ENCODE results near the gene UBE3A.

The UBE3A gene

DNA sequence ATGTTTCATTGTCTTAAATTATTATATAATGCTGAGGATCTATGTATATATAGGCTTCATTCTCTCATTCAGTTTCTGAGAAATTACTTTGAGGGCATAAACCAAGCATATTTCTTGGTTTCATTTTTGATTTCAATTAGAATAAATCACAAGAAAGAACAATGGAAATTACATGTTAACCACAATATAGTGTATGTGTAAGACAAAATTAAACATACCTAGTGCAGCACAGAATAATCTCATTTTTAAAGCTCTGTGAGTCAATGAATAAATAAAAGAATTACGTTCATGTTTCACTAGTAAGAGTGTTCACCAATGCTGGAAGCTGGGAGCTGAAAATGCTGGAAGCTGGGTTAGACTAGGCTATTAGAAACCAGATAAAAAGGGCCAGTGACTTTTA, 72.8 kb downstream of the UBE3A start:
- Histone ChIP-seq H3K27ac (no peak overlapping the region), H3K36me3 (replicated peaks) (no peaks in the 10 kb centered on the region), H3K4me3 (ENCODE audit: low read depth, low read length) (no peak overlapping the region), H3K27me3 (replicated peaks) (no peaks in the 10 kb centered on the region)
- DNase-seq: no peak
- in situ Hi-C loops (cut with HindIII; ENCODE audit: low pct_ligation_motif_present, low sequenced_read_pairs): no loop called here
- TF ChIP-seq CTCF (IDR thresholded peaks at IDR 0.05; ENCODE audit: low read depth, low read length, missing control alignments): no peak

GRCh38 chr15:25362545-25362944, 76.3 kb downstream of the UBE3A start:
- TF ChIP-seq CTCF (IDR thresholded peaks at IDR 0.05; ENCODE audit: low read depth, low read length, missing control alignments): no peak
- in situ Hi-C loops (cut with HindIII; ENCODE audit: low pct_ligation_motif_present, low sequenced_read_pairs): no loop called here
- Histone ChIP-seq H3K36me3 (replicated peaks) (peaks cover 3% of the 10 kb centered on the region), H3K4me3 (ENCODE audit: low read depth, low read length) (no peak overlapping the region), H3K27me3 (replicated peaks) (no peaks in the 10 kb centered on the region), H3K27ac (no peak overlapping the region)
- DNase-seq: no peak

DNA sequence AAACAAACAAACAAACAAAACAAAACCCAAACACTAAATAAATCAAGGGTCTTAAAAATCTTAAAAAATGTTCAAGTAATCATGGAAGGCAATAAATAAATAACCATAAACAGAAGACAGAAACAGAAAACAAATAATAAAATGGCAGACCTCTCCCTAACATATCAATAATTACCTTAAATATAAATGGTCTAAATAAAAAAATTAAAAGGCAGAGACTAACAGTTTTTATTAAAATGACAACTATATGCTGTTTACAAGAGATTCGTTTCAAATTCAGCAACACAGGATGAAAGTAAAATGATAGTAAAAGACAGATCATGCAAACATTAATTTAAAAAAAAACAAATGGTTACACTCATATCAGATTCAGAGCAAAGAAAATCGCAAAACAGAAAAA, 91.1 kb downstream of the UBE3A start:
- Histone ChIP-seq H3K36me3 (replicated peaks) (no peaks in the 10 kb centered on the region), H3K27me3 (replicated peaks) (no peaks in the 10 kb centered on the region), H3K27ac (no peak overlapping the region)

GRCh38 chr15:25346371-25346770, 92.5 kb downstream of the UBE3A start:
- Histone ChIP-seq H3K4me3 (ENCODE audit: low read depth, low read length) (no peak overlapping the region), H3K36me3 (replicated peaks) (no peaks in the 10 kb centered on the region), H3K27ac (no peak overlapping the region), H3K27me3 (replicated peaks) (no peaks in the 10 kb centered on the region)
- no peak for TF ChIP-seq CTCF (IDR thresholded peaks at IDR 0.05; ENCODE audit: low read depth, low read length, missing control alignments)
- in situ Hi-C loops (cut with HindIII; ENCODE audit: low pct_ligation_motif_present, low sequenced_read_pairs): no loop called here
- DNase-seq: no peak

More for the DNA sequence above, 91.1 kb downstream of the UBE3A start:
- no peak overlapping the region for H3K4me3 ChIP-seq (ENCODE audit: low read depth, low read length)
- TF ChIP-seq CTCF (IDR thresholded peaks at IDR 0.05; ENCODE audit: low read depth, low read length, missing control alignments): no peak
- in situ Hi-C loops (cut with HindIII; ENCODE audit: low pct_ligation_motif_present, low sequenced_read_pairs): no loop called here
- no peak for DNase-seq

DNA sequence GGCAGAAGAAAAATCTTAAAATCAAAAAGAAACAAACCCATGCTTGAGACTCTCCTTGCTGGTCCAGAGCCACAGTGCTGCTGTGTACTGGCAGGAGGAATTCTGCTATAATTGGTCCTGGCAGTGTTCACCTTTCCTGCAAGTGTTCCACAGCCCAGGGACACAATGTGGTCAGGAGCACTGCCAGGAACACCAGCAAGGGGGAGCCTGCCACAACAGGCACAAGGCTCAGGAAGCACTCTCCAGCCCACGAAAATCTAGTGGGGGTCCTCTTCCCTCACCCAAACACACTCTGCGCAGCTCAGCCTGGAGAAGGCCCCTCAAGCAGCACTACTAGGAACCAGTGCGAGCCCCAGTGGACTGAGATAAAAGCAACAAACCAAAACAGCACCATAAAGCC, 92.9 kb downstream of the UBE3A start:
- H3K36me3 ChIP-seq (replicated peaks): no peaks in the 10 kb centered on the region
- no peaks in the 10 kb centered on the region for H3K27me3 ChIP-seq (replicated peaks)
- no peak overlapping the region for H3K27ac ChIP-seq
- no peak overlapping the region for H3K4me3 ChIP-seq (ENCODE audit: low read depth, low read length)
- in situ Hi-C loops (cut with HindIII; ENCODE audit: low pct_ligation_motif_present, low sequenced_read_pairs): no loop called here
- peak; percentile 60 for TF ChIP-seq CTCF (IDR thresholded peaks at IDR 0.05; ENCODE audit: low read depth, low read length, missing control alignments)
- peak; percentile 11 for DNase-seq

GRCh38 chr15:25342629-25343028, 96.2 kb downstream of the UBE3A start:
- TF ChIP-seq CTCF (IDR thresholded peaks at IDR 0.05; ENCODE audit: low read depth, low read length, missing control alignments): no peak
- Histone ChIP-seq H3K4me3 (ENCODE audit: low read depth, low read length) (no peak overlapping the region), H3K27me3 (replicated peaks) (no peaks in the 10 kb centered on the region), H3K27ac (no peak overlapping the region), H3K36me3 (replicated peaks) (peaks cover 10% of the 10 kb centered on the region)
- in situ Hi-C loops (cut with HindIII; ENCODE audit: low pct_ligation_motif_present, low sequenced_read_pairs): no loop called here
- DNase-seq: no peak
